GM18507 (cell line): ENCODE data around the gene C11orf97.
"Not testable (repeated sequence)": the region's sequence is repeated elsewhere in the genome, so short reads cannot be mapped to it uniquely, and the experiment has no call there.

Source experiments
- DNase-seq: peaks from one replicate; pipeline ENCODE4 v3.0.0; 2011; ENCODE audit warnings: low read depth; ENCODE audit not compliant: insufficient read length; ENCODE audit errors: extremely low spot score
- FAIRE-seq: peaks from 2 replicates; lab custom pipeline; 2011; peaks lifted over from hg19 to GRCh38; lab: Jason Lieb, UNC

C11orf97 gene

GRCh38 chr11:94550513-94550912, 38.3 kb downstream of the C11orf97 start:
- peak; percentile 66 for FAIRE-seq
- DNase-seq: no peak

GRCh38 chr11:94553938-94554337, 41.7 kb downstream of the C11orf97 start:
- DNase-seq (no peak), FAIRE-seq (no peak)

- FAIRE-seq, DNase-seq: not testable (repeated sequence)
Measured at GRCh38 chr11:94555752-94556329, 43.6 kb downstream of the C11orf97 start.

- DNase-seq: no peak
- no peak for FAIRE-seq
Measured at GRCh38 chr11:94557421-94557820, 45.2 kb downstream of the C11orf97 start.

- DNase-seq (no peak), FAIRE-seq (no peak)
Measured at GRCh38 chr11:94557992-94558391, 45.7 kb downstream of the C11orf97 start.

GRCh38 chr11:94558468-94558867, 46.2 kb downstream of the C11orf97 start:
- DNase-seq (no peak), FAIRE-seq (peak; percentile 75)

GRCh38 chr11:94558932-94559331, 46.7 kb downstream of the C11orf97 start:
- DNase-seq: no peak
- FAIRE-seq: no peak

GRCh38 chr11:94559361-94559760, 47.1 kb downstream of the C11orf97 start:
- DNase-seq: no peak
- no peak for FAIRE-seq

- no peak for FAIRE-seq
- no peak for DNase-seq
Measured at GRCh38 chr11:94560834-94561233, 48.6 kb downstream of the C11orf97 start.

- DNase-seq (no peak), FAIRE-seq (no peak)
Measured at GRCh38 chr11:94563176-94563847, 51.1 kb downstream of the C11orf97 start.

GRCh38 chr11:94563848-94564467, 51.7 kb downstream of the C11orf97 start:
- FAIRE-seq (no peak), DNase-seq (no peak)

GRCh38 chr11:94567181-94567670, 55.0 kb downstream of the C11orf97 start, which contains the start of gene PIWIL4:
PIWIL4 (plus strand) TSS chr11:94567368; CDS start chr11:94567519, 151 bp downstream.
- DNase-seq: no peak
- no peak for FAIRE-seq

GRCh38 chr11:94568200-94568599, 55.9 kb downstream of the C11orf97 start:
- no peak for FAIRE-seq
- no peak for DNase-seq

- FAIRE-seq (no peak), DNase-seq (no peak)
Measured at GRCh38 chr11:94568717-94569116, 56.5 kb downstream of the C11orf97 start.

GRCh38 chr11:94572975-94573374, 60.7 kb downstream of the C11orf97 start:
- FAIRE-seq: not testable (repeated sequence)

GRCh38 chr11:94574193-94574961, 62.1 kb downstream of the C11orf97 start:
- DNase-seq (no peak), FAIRE-seq (peak; percentile 5)

More at GRCh38 chr11:94572975-94573374, 60.7 kb downstream of the C11orf97 start:
- not testable (repeated sequence) for DNase-seq

- DNase-seq (no peak), FAIRE-seq (no peak)
Measured at GRCh38 chr11:94576306-94576705, 64.0 kb downstream of the C11orf97 start.

- no peak for FAIRE-seq
- DNase-seq: no peak
Measured at GRCh38 chr11:94577841-94578240, 65.6 kb downstream of the C11orf97 start.
